HG02610 (cell line): Measurements from ENCODE around the gene R3HCC1L.

ENCODE experiments used
- ATAC-seq: cut with Tn5 transposase; IDR thresholded peaks from one replicate; pipeline ENCODE4 v1.9.1; 2021; ENCODE audit warnings: mild to moderate bottlenecking, moderate library complexity; ENCODE audit not compliant: unreplicated experiment

Gene R3HCC1L

GRCh38 chr10:98272245-98272644 is 137.8 kb downstream of the R3HCC1L start:
- ATAC-seq, result no peak

GRCh38 chr10:98272656-98273055 is 138.2 kb downstream of the R3HCC1L start:
- no peak for ATAC-seq

GRCh38 chr10:98273057-98273850 is 138.8 kb downstream of the R3HCC1L start:
- ATAC-seq, result no peak

- no peak for ATAC-seq
These were observed 140.1 kb downstream of the R3HCC1L start for GRCh38 chr10:98274562-98274961.

GRCh38 chr10:98276311-98276710 is 141.9 kb downstream of the R3HCC1L start:
- ATAC-seq, result no peak

- ATAC-seq, result no peak
These were observed 151.0 kb downstream of the R3HCC1L start for GRCh38 chr10:98285416-98285815.

GRCh38 chr10:98286419-98286818 is 152.0 kb downstream of the R3HCC1L start:
- ATAC-seq, result no peak

GRCh38 chr10:98287321-98287720 is 152.9 kb downstream of the R3HCC1L start:
- no peak for ATAC-seq

- no peak for ATAC-seq
These were observed 155.3 kb downstream of the R3HCC1L start for GRCh38 chr10:98289802-98290209.

- ATAC-seq, result no peak
These were observed 158.5 kb downstream of the R3HCC1L start for GRCh38 chr10:98292971-98293370.

- ATAC-seq, result no peak
These were observed 159.3 kb downstream of the R3HCC1L start for GRCh38 chr10:98293550-98294269.

- no peak for ATAC-seq
These were observed 159.8 kb downstream of the R3HCC1L start for GRCh38 chr10:98294270-98294627.
